HG02678 (cell line): ENCODE measurements around the gene RPUSD1.
A peak's percentile ranks its signal among the peaks of the same experiment; 100 is the strongest.
"Not testable (repeated sequence)": the region's sequence is repeated elsewhere in the genome, so short reads cannot be mapped to it uniquely, and the experiment has no call there.

Experiments used
- ATAC-seq: cut with Tn5 transposase; IDR thresholded peaks from one replicate; pipeline ENCODE4 v1.9.1; 2021; ENCODE audit warnings: mild to moderate bottlenecking, moderate library complexity; ENCODE audit not compliant: unreplicated experiment

The RPUSD1 gene, protein sequence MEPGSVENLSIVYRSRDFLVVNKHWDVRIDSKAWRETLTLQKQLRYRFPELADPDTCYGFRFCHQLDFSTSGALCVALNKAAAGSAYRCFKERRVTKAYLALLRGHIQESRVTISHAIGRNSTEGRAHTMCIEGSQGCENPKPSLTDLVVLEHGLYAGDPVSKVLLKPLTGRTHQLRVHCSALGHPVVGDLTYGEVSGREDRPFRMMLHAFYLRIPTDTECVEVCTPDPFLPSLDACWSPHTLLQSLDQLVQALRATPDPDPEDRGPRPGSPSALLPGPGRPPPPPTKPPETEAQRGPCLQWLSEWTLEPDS

DNA sequence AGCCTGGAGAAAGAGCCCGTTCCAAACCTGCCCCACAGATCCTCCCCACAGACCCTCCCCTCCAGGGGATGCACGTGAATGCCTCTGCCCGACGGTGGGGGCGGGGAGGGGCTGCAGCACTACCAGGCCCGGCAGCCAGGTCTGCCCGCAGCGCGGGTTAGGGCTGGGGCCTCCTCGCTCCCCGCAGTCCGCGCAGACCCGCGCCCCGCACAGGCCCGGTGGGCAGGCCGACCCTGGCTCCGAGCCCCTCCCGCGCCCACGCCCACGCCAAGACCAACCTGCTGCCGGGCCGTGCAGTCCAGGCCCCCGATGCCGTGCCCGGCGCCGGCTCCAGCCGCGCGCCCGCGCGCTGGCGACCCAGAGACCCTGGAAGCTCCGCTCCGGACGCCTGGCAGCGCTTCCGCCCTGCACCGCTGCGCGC is at the start of gene RPUSD1:
Gene RPUSD1, minus strand, starts transcription at position 404 of the 421 bp plus-strand sequence. CDS start 644 bp downstream, outside the sequence.
- peak; percentile 21 for ATAC-seq

DNA sequence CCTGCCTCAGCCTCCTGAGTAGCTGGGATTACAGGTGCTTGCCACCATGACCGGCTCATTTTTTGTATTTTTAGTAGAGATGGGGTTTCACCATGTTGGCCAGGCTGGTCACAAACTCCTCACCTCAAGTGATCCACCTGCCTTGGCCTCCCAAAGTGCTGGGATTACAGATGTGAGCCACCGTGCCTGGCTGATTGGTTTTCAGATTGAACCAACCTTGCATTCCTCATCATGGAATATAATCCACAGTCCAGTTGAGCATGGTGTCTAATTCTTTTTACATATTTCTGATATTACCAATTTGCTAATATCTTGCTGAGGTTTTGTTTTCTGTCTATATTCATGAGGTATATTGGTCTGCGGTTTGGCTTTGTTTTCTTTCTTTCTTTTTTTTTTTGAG is 48.6 kb upstream of the RPUSD1 start:
- ATAC-seq: not testable (repeated sequence)

DNA sequence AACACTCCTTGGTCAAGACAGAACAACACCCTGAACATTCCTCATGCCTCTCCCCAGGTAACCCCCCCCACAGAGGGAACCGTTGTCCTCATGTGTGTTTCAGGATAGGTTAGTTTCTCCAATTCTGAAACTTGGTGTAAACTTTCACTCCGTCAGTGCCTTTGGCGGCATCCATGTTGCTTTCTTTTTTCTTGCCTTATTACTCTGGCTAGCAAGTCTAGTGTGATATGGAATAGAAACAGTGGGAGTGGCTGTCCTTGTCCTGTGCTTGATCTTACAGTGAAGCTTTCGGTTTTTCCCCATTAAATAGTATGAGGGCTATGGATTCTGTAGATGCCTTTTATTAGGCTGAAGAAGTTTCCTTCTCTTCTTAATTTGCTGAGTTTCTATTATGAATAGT is 48.0 kb upstream of the RPUSD1 start:
- no peak for ATAC-seq

DNA sequence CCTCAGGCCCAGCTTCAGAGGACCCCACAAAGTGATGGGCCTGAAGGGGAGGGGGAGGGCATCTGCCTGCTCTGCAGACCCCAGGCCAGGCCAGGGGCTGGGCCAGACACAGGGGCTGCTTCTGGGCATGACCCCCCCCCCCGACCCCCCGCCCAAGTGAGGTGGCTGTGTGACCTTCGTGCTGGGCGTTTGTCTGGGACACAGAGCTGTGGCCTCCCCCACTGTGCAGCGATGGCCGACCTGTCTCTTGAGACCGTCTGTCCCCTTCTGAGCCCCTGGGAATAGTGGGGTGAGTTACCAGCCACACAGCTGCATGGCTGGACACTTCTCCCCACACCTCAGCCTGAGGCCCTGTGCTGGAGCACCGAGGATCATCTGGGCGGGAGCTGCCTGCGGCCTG is 47.2 kb upstream of the RPUSD1 start:
- no peak for ATAC-seq

DNA sequence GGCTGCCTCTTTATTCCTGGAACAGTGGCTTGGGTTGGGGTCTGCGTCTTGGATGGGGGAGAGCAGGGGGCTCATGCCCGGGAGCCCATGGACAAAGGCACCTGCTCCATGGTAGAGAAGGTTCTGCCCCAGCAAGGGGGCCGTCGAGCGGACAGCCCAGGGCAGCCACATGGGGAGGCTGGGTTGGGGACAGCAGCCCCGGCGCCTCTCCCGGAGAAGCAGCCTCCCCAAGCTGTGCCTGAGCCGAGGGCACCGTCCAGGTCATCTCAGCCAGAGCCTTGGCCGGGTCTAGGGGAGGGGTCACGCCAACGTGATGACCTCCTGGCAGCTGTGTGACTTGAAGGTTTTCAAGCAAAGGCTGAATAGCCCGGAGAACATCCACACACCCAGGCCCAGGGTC is 45.2 kb upstream of the RPUSD1 start:
- no peak for ATAC-seq

DNA sequence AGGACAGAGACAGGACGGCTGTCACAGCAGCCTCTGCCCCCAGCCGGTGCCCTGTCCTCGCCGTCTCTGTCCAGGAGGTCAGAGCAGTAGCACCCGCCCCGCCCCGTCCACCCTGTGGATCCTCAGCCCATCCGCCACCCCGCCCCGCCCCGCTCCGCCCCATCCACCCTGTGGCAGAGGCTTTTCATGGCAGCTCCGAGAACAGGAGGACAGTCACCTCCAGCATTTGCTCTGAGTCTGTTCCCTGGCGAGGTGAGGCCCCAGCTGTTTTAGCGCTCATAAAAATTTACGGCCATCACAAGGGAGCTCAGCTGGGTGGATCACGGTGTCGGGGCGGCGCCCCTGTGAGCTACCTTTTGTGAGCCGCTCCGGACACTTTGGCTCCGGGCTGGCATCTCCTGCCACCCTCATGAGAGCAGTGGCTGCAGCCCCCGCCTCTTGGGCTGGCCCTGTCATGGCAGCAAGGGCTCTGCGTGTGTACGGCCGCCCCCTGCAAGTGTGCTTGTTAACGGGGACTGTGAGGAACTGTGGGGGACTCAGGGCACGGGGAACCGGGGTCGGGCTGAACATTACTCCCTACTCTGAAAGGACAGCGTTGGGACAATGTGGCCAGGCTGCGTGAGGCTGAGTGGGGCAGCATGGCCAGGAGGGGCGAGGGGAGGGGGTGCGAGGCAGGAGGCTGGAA is 44.6 kb upstream of the RPUSD1 start:
- ATAC-seq: no peak

DNA sequence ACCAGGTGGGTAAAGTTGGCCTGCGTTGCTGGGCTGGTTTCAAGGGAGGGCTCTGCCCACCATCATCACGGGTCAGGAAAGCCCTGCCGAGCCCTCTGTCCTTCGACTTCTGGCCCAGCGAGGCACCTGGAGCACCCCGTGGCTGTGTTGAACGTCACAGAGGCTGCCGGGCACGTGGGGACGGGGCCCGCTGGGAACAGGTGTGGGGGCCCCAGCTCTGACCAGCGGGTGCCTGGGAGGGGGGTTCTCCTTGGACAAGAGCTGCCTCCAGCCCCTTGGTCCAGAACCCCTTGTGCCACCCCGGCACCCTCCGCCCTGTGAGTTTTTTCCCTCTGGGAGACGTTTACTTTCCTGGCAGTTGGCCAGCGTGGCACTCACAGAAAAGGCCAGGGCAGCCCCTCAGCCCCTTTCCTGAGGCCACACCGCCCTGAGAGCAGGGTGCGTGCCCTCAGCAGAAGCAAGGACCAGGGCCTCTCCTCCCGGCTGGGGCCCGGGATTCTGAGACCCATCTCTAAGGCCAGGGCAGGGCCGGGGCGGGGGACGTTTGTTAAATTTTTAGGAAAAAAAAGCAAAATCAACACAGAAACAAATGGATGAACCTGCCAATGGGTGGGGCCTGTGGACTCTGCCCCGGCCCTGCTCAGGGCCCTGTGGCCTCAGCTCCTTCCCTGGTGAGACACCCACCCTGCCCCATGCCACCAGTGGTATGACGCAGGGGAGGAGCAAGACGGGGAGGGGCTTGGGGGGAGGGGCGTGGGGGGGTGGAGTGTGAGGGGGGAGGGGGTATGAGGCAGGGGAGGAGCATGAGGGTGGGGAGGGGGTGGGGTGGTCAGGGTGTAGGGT is 43.6 kb upstream of the RPUSD1 start:
- no peak for ATAC-seq

DNA sequence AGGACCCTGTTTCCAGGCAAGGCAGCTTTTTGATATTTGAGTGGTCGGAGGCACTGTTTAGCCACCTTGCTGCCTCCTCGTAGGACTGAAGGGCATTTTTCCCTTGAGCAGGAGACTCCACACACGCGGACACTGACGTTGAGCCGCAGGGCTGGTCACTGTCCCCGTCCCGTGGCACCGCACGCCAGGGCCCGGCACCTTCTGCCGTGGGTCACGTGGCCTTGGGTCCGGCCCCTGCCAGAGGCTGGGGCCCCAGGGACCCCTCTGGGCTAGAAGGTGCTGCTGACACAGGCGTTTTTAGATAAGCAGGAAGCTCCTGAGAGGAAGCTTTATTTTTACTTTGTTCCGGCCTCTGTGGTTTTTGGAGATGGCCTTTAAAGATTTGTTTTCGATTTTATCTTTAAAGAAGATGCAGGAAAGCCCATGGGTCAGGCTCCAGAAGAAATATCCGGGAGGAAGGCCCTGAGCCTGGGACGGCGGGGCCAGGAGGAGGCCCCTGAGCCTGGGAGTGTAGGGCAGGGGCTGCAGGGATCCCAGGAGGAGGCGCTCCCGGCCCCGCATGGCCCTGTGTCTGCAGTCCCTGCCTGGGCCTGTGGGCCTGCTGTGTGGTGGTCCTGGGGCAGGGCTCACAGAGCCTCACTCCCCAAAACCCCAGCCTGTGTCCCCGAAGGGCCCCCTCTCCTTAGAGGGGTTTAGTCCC is 42.8 kb upstream of the RPUSD1 start:
- ATAC-seq: no peak

DNA sequence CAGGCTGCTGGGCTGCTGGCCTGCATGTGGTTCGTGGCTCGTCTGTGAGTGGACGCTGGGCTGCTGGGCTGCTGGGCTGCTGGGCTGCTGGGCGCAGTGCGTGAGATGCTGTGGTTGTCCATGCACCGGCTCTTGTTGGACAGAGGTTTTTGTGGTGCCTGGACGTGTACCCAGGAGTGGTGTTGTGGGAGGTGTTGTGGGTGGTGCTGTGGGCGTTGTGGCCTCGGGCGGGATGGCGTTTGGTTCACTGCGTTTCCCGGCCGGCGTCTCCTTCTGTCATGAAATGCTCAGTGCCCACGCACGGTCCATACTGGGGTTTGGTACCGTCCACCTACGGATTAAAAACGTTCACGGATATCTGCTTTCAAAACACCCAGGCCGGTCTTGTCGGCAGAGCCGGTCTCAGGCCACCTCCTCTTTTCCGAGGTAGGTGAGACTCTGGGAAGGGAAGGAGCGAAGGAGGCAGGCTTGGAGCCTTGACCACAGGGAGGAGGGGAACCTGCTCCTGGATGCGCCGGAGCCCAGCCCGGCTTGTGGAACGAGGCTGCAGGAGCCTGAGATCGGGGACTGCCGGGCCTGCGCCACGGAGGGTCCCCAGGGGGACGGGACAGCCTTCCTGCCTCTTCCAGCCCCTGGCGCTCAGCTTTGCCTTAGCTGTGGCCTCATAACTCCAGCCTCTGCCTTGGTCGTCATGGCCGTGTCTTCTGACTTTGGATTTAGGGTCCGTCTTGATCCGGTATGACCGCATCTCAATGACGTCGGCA is 42.1 kb upstream of the RPUSD1 start:
- no peak for ATAC-seq

DNA sequence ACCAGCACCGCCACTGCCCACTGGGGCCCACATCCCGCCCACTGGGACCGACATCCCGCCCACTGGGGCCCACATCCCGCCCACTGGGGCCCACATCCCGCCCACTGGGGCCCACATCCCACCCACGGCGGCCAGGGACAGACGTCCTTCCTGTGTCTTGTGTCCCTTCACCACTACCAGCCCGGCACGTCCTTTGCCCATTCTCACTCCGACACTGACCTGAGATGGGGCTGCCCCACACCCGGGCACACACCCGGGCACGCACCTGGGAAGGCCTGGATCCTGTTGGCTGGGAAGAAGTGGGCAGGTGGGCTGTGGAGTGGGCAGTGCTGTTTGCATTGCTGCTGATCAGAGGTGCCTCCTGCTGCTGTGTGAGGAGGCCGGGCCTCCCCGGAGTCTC is 40.7 kb upstream of the RPUSD1 start:
- no peak for ATAC-seq

DNA sequence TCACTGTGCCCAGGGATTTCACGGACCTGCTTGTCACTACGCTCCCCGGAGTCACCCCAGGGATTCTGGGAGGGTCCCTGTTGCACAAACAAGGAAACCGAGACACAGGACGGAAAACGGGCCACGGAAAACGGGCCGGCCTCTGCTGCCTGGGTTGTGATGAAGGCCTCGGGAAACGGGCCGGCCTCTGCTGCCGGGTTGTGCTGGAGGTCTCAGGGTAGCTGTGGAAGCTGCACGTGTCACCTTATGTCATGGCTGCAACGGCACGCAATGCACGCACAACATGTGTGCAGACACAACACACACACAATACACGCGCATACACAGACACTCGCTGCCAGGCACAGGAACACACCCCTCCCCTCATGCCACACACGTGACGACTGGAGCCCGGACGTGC is 39.3 kb upstream of the RPUSD1 start:
- no peak for ATAC-seq

DNA sequence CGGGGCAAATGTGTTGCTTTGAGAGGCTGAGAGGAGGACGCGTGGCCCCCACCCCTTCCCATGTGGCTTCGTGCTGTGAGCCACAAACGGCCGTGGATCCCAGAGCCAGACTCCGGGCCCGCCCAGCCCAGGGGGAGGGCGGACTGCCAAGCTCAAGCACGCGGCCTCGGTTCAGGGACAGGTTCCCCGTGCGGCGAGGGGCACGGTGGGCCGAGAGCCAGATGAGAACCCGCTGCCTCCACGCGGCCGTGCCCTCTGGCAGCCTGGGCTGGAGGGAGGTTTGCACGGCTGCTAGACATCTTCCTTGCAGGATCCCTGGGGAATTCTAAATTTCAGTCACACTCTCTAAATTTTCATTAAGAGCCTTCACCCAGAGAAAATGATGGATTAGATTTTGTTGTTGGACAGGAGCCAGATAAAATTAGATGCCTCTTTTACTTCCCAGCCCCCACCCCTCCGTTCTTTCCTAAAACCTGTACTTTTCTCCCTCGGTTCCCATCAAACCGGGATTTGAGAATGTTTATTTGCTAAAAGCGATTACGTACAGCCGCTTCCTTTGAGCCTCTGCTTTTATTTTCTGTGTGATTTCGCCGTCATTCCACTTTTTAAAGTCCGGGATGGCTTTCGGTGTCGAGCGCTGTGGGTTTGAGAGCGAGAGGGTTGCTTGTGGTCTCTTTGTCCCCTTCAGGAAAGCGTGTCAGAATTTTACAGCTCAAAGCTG is 37.3 kb upstream of the RPUSD1 start:
- no peak for ATAC-seq

DNA sequence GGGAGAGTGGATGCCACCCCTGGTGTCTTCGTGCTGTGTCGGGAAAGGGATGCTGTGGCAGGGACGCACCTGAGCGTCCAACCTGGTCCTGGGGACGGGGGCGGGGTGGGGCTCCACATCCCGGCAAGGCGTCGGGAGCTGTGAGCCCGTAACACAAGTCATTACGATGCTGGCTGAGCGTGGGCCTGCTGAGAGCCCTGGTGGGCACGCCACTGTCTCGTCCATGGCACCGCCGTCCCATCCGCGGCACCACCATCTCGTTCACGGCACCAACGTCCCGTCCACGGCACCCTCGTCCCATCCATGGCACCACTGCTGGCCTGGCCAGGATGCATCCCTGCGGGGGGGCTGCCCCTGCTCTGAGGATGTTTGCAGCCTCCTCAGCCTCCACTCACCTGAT is 36.4 kb upstream of the RPUSD1 start:
- ATAC-seq: no peak

DNA sequence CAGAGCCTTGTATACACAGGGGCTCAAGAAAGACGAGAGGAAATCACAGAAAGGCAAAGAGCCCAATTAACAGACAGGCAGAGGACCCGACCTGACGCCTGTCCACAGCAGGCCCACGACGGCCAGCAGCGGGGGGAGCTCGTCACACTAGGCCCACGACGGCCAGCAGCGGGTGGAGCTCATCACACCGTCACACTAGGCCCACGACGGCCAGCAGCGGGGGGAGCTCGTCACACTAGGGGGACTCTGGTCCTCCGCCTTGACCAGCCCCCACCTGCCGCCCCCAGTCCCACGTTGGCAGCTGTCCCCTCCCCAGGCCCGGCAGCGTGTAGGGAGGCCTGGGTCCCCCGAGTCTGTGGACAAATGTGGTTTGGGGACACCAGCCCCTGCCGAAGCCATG is 36.0 kb upstream of the RPUSD1 start:
- ATAC-seq: no peak

DNA sequence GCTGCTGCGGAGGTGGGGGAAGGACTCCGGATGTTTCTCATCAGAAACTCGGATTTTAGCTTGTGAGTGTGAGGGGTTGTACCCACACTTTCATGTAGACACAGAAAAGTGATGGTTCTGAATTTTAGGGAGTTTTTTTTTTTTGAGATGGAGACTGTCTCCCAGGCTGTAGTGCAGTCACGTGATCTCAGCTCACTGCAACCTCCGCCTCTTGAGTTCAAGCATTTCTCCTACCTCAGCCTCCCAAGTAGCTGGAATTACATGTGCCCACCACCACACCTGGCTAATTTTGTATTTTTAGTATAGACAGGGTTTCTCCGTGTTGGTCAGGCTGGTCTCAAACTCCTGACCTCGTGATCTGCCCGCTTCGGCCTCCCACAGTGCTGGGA is 34.7 kb upstream of the RPUSD1 start:
- ATAC-seq: no peak

DNA sequence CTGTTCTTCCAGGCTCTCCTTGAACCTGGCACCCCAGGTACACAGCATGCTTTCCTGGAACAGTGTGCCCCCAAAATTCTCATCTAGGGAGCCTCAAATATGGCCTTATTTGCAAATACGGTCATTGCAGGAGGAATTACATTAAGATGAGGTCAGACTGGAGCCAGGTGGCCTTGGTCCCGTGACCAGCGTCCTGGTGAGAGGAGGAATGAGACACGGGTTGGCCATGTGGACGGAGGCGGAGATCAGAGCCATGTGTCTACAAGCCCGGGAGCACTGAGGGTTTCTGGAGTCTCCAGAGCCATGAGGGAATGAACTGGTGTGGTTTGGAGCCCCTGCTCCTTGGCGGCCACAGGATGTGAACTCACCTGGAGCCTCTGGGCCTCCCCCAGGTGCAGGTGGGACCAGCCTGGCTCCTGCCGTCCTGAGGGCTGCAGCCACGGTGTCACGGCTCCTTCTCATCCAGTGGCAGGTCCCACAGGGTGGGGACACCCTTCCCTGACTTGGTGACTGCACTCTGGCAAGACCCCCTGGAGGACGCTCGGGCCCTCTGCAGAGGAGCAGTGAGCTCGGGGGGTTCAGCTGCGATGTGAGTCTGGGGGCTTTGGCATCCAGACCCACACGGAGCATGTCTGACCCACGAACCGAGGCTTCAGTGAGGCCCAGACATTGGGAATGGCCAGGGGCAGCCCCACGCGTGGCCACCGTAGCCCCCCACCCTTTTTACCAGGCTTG is 34.2 kb upstream of the RPUSD1 start:
- ATAC-seq: no peak

DNA sequence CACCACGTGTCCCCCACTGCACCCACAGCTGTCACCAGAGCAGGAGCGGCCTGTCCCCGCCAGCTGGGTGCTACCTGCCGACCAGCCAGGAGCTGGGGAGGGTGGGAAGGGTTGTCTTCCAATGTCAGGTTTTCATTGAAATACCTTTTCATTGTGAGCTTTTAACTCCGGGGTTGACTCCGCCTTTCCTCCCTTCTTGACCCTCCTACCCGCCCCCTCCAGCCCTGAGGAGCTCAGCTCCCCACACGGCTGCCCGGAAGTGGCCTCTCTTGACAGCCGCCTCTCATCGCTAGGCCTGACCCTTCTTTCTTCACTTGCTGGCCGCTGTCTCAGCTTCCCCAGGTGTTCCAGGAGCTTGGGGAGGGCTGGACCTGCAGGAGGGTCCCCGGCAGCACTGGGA is 33.6 kb upstream of the RPUSD1 start:
- ATAC-seq: no peak

DNA sequence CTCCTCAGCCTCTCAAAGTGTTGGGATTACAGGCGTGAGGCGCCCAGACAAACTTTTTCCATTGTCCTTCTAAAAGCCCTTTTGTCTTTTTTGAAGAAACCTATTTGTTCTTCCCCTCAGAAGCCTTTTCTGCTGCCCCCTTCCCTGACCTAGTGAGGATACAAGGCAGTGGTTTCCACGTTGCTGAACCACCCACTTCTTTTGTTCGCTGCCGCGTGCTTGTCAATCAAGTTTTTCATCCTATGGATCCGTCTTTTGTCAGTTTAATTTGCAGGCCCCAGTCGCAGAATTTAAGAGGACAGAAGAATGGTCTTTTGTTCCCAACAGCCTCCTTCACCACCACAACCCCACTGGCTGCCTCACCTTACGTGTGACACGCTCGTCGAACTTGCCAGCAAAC is 32.6 kb upstream of the RPUSD1 start:
- no peak for ATAC-seq

DNA sequence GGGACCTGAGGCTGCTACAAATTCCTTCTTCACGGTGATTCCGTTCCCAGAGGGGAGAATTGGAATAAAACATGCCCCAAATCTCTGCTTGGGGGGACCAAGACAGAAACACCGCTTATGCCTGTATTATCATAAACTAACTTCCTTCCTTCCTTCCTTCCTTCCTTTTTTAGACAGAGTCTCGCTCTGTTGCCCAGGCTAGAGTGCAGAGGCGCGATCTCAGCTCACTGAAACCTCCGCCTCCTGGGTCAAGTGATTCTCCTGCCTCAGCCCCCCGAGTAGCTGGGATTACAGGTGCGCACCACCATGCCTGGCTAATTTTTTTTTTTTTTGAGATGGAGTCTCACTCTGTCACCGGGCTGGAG is 31.8 kb upstream of the RPUSD1 start:
- ATAC-seq: not testable (repeated sequence)
